ENCODE measurements around the gene PANX2.

DNA sequence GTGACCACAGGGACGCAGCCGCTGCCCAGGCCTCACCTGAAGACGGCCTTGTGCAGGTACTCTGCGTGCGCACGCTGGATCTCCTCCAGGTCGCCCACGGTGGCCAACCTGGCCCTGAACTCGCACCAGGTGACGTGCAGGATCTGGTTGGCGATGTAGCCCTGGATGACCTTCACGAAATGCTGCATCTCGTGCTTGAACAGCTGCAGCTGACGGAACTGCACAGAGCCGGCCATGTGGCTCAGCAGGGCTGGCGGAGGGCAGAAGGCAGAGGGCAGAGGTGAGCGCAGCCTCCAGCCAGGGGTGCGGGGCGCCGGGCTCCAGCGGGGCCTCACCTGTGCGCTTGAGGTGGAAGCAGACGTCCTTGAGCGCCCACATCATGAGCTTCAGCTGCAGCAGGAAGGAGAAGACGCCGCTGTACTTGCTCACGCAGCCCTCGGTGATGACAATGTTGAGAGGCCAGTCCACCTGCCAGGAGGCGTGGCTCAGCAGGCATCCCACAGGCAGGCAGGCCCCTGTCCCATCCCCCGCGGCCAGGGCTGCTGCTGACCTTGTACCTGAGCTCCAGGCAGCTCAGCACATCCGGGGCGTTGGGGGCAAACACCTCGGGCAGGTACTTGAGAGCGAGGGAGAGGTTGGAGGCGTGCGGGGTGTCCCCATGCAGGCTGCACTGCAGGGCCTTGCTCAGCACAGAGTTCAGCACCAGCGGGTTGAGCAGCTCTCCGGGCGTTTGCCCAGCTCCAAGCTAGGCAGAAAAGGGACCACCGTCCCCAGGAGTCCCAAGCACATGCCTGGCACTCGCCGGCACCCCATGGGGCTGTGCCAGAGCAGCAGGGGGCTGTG lies 47.8 kb downstream of the PANX2 start:
- TF ChIP-seq POLR2A (IDR thresholded peaks at IDR 0.05) (no peak), EP300 (IDR thresholded peaks at IDR 0.05) (no peak)
- TF ChIP-seq, protein P1, sequence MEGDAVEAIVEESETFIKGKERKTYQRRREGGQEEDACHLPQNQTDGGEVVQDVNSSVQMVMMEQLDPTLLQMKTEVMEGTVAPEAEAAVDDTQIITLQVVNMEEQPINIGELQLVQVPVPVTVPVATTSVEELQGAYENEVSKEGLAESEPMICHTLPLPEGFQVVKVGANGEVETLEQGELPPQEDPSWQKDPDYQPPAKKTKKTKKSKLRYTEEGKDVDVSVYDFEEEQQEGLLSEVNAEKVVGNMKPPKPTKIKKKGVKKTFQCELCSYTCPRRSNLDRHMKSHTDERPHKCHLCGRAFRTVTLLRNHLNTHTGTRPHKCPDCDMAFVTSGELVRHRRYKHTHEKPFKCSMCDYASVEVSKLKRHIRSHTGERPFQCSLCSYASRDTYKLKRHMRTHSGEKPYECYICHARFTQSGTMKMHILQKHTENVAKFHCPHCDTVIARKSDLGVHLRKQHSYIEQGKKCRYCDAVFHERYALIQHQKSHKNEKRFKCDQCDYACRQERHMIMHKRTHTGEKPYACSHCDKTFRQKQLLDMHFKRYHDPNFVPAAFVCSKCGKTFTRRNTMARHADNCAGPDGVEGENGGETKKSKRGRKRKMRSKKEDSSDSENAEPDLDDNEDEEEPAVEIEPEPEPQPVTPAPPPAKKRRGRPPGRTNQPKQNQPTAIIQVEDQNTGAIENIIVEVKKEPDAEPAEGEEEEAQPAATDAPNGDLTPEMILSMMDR (IDR thresholded peaks at IDR 0.05) = no peak
